Measurements from ENCODE around the gene ARFGEF3.
"Not testable (repeated sequence)": the region's sequence is repeated elsewhere in the genome, so short reads cannot be mapped to it uniquely, and the experiment has no call there.

ARFGEF3 gene

GRCh38 chr6:138286698-138287097, 125.0 kb downstream of the ARFGEF3 start:
- no peak overlapping the region for H2AFZ ChIP-seq (ENCODE audit: low read depth, low read length)
- H3K9me3 ChIP-seq (ENCODE audit: insufficient read depth, low read length) = no peaks in the 10 kb centered on the region
- H3K27me3 ChIP-seq (ENCODE audit: low read depth, low read length) = no peaks in the 10 kb centered on the region
- no peak overlapping the region for H3K27ac ChIP-seq (ENCODE audit: low read length)
- no peak overlapping the region for H3K4me3 ChIP-seq (ENCODE audit: low read length)
- H3K4me2 ChIP-seq (ENCODE audit: low read length) = no peak overlapping the region
- TF ChIP-seq EZH2phosphoT487 (IDR thresholded peaks at IDR 0.05; ENCODE audit: low read depth) = no peak
- H4K20me1 ChIP-seq (ENCODE audit: insufficient read depth, low read length) = no peaks in the 10 kb centered on the region
- no peaks in the 10 kb centered on the region for H3K36me3 ChIP-seq (replicated peaks; ENCODE audit: low read depth, low read length)
- H3K4me1 ChIP-seq (ENCODE audit: low read length) = no peaks in the 10 kb centered on the region
- no peak overlapping the region for H3K9ac ChIP-seq (ENCODE audit: low read length)
- H3K79me2 ChIP-seq (ENCODE audit: low read length) = no peaks in the 10 kb centered on the region

GRCh38 chr6:138287144-138287955, 125.6 kb downstream of the ARFGEF3 start:
- no peaks in the 10 kb centered on the region for H3K4me1 ChIP-seq (ENCODE audit: low read length)

DNA sequence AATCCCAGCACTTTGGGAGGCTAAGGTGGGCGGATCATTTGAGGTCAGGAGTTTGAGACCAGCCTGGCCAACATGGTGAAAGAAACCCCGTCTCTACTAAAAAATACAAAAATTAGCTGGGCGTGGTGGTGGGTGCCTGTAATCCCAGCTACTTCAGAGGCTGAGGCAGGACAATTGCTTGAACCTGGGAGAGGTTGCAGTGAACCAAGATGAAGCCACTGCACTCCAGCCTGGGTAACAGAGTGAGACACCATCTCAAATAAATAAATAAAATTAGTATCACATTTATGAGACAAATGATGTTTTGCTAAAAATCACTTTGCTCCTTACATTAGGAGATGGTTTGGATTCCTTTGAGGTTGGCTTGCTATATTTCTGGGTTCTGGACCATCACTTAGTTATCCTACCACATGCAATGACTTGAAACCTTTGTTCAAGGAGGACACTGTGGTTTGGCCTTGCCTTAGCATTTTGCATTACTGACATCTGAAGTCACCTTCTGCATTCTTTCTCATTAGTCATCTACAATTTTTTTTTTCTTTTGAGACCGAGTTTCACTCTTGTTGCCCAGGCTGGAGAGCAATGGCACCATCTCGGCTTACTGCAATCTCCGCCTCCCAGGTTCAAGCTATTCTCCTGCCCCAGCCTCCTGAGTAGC, 126.8 kb downstream of the ARFGEF3 start:
- H3K9ac ChIP-seq (ENCODE audit: low read length); H3K27ac ChIP-seq (ENCODE audit: low read length); H3K4me1 ChIP-seq (ENCODE audit: low read length); H3K27me3 ChIP-seq (ENCODE audit: low read depth, low read length); H3K4me2 ChIP-seq (ENCODE audit: low read length); H4K20me1 ChIP-seq (ENCODE audit: insufficient read depth, low read length); H2AFZ ChIP-seq (ENCODE audit: low read depth, low read length); H3K9me3 ChIP-seq (ENCODE audit: insufficient read depth, low read length); H3K4me3 ChIP-seq (ENCODE audit: low read length); H3K36me3 ChIP-seq (replicated peaks; ENCODE audit: low read depth, low read length); H3K79me2 ChIP-seq (ENCODE audit: low read length): not testable (repeated sequence)

More at GRCh38 chr6:138287144-138287955, 125.6 kb downstream of the ARFGEF3 start:
- no peak for TF ChIP-seq EZH2phosphoT487 (IDR thresholded peaks at IDR 0.05; ENCODE audit: low read depth)
- TF ChIP-seq, protein P1, sequence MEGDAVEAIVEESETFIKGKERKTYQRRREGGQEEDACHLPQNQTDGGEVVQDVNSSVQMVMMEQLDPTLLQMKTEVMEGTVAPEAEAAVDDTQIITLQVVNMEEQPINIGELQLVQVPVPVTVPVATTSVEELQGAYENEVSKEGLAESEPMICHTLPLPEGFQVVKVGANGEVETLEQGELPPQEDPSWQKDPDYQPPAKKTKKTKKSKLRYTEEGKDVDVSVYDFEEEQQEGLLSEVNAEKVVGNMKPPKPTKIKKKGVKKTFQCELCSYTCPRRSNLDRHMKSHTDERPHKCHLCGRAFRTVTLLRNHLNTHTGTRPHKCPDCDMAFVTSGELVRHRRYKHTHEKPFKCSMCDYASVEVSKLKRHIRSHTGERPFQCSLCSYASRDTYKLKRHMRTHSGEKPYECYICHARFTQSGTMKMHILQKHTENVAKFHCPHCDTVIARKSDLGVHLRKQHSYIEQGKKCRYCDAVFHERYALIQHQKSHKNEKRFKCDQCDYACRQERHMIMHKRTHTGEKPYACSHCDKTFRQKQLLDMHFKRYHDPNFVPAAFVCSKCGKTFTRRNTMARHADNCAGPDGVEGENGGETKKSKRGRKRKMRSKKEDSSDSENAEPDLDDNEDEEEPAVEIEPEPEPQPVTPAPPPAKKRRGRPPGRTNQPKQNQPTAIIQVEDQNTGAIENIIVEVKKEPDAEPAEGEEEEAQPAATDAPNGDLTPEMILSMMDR (IDR thresholded peaks at IDR 0.05; ENCODE audit: low read depth, low read length) = peak; percentile 70
- Histone ChIP-seq H3K4me2 (ENCODE audit: low read length) (no peak overlapping the region), H3K4me3 (ENCODE audit: low read length) (no peak overlapping the region), H3K27ac (ENCODE audit: low read length) (no peak overlapping the region), H3K36me3 (replicated peaks; ENCODE audit: low read depth, low read length) (no peaks in the 10 kb centered on the region), H3K9ac (ENCODE audit: low read length) (no peak overlapping the region), H2AFZ (ENCODE audit: low read depth, low read length) (no peak overlapping the region), H3K9me3 (ENCODE audit: insufficient read depth, low read length) (no peaks in the 10 kb centered on the region), H4K20me1 (ENCODE audit: insufficient read depth, low read length) (no peaks in the 10 kb centered on the region), H3K27me3 (ENCODE audit: low read depth, low read length) (no peaks in the 10 kb centered on the region), H3K79me2 (ENCODE audit: low read length) (no peaks in the 10 kb centered on the region)

GRCh38 chr6:138289739-138290138, 128.0 kb downstream of the ARFGEF3 start:
- H3K4me3 ChIP-seq (ENCODE audit: low read length) = no peak overlapping the region
- no peak overlapping the region for H3K27ac ChIP-seq (ENCODE audit: low read length)
- no peak overlapping the region for H2AFZ ChIP-seq (ENCODE audit: low read depth, low read length)
- H3K79me2 ChIP-seq (ENCODE audit: low read length) = no peaks in the 10 kb centered on the region
- no peaks in the 10 kb centered on the region for H3K27me3 ChIP-seq (ENCODE audit: low read depth, low read length)
- no peak overlapping the region for H3K4me2 ChIP-seq (ENCODE audit: low read length)
- H3K9ac ChIP-seq (ENCODE audit: low read length) = no peak overlapping the region
- H3K9me3 ChIP-seq (ENCODE audit: insufficient read depth, low read length) = no peaks in the 10 kb centered on the region
- H3K4me1 ChIP-seq (ENCODE audit: low read length) = no peaks in the 10 kb centered on the region
- TF ChIP-seq, protein P1 (IDR thresholded peaks at IDR 0.05; ENCODE audit: low read depth, low read length) = peak; percentile 15; the same call in 1 of the 2 replicates
- no peak for TF ChIP-seq EZH2phosphoT487 (IDR thresholded peaks at IDR 0.05; ENCODE audit: low read depth)
- no peaks in the 10 kb centered on the region for H3K36me3 ChIP-seq (replicated peaks; ENCODE audit: low read depth, low read length)
- no peaks in the 10 kb centered on the region for H4K20me1 ChIP-seq (ENCODE audit: insufficient read depth, low read length)

DNA sequence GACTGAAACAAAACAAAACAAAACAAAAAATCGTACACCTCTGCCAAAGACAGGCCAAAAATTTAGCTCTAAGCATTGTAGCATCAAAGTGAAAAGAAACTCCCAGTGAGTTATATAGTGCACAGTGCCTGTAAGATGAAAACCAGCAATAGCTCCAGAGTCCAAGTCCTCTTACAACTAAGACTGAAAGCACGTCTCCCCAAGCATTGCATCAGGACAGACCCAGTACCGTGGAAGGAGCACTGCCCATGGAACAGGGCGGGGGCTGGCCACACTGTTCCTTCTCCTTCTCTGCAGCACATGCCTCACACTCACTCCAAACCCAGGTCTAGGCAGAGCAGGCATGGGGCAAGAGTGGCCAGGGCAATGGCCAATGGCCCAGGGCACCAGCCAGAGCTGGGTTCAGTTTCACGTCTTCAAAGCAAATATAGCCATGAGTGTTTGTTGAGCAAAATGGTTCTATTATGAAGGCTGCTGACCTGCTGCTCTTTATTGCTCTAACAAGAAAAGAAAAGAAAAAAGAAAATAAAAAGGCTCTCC, 128.8 kb downstream of the ARFGEF3 start:
- H3K36me3 ChIP-seq (replicated peaks; ENCODE audit: low read depth, low read length) = no peaks in the 10 kb centered on the region
- H3K79me2 ChIP-seq (ENCODE audit: low read length) = no peaks in the 10 kb centered on the region
- no peak overlapping the region for H3K4me2 ChIP-seq (ENCODE audit: low read length)
- H3K27me3 ChIP-seq (ENCODE audit: low read depth, low read length) = no peaks in the 10 kb centered on the region
- H3K27ac ChIP-seq (ENCODE audit: low read length) = no peak overlapping the region
- H4K20me1 ChIP-seq (ENCODE audit: insufficient read depth, low read length) = no peaks in the 10 kb centered on the region
- TF ChIP-seq, protein P1 (IDR thresholded peaks at IDR 0.05; ENCODE audit: low read depth, low read length) = no peak
- TF ChIP-seq EZH2phosphoT487 (IDR thresholded peaks at IDR 0.05; ENCODE audit: low read depth) = no peak
- H3K9ac ChIP-seq (ENCODE audit: low read length) = no peak overlapping the region
- H3K4me1 ChIP-seq (ENCODE audit: low read length) = no peaks in the 10 kb centered on the region
- H3K9me3 ChIP-seq (ENCODE audit: insufficient read depth, low read length) = no peaks in the 10 kb centered on the region
- H3K4me3 ChIP-seq (ENCODE audit: low read length) = no peak overlapping the region
- H2AFZ ChIP-seq (ENCODE audit: low read depth, low read length) = no peak overlapping the region
